ENCODE data around the gene TTC9. TPM values are rescaled to one million over a fixed set of nuclear protein-coding genes. Genes with fewer than 3 reads are reported as not detected.

The TTC9 gene
- total RNA-seq, 1 experiment from 2014 or later = 3.6 TPM

DNA sequence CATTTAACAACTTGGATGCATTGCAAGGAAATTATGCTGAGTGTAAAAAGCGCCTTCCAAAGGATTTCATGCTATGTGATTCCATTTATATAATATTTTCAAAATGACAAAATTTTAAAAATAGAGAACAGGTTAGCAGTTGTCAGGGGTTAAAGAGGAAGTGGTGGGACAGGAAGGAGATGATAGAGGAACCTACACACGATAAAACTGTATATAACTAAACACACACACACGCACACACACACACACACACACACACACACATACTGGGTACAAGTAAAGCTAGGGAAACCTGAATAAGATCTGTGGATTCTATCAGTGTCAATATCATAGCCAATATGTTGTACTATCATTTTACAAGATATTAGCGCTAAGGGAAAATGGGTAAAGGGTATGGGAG, 17.2 kb downstream of the TTC9 start:
- H3K4me2 ChIP-seq (ENCODE audit: low read length) = no peak overlapping the region
- no TSS peak for BruUV-seq (replicated peaks)
- H3K27ac ChIP-seq (ENCODE audit: low read length) = no peak overlapping the region
- no peaks in the 10 kb centered on the region for H3K27me3 ChIP-seq (ENCODE audit: low read length)
- peaks cover 8% of the 10 kb centered on the region; the same call in 1 of the 2 replicates for H3K4me1 ChIP-seq (ENCODE audit: insufficient read depth, low read length)
- intact Hi-C loops (cut with micrococcal nuclease) = no loop called here
- H4K20me1 ChIP-seq (ENCODE audit: low read length) = no peaks in the 10 kb centered on the region
- H2AFZ ChIP-seq (ENCODE audit: low read length) = no peak overlapping the region
- no peak overlapping the region for H3K4me3 ChIP-seq (ENCODE audit: low read length)
- ChIA-PET CTCF (interaction anchor here (0.6 kb wide), 2 partner anchors 18 to 150 kb away, joined by 4 to 6 read pairs; partner anchors contain the start of gene MAP3K9), POLR2A (ENCODE audit: unreplicated experiment) (no interaction called here)
- H3K36me3 ChIP-seq (ENCODE audit: low read depth, low read length) = no peaks in the 10 kb centered on the region
- no peaks in the 10 kb centered on the region for H3K79me2 ChIP-seq (ENCODE audit: low read length)
- H3F3A ChIP-seq (ENCODE audit: low read length, unreplicated experiment) = no peaks in the 10 kb centered on the region
- DNase-seq (no peak), ATAC-seq (no peak)
- no peak for TF ChIP-seq EZH2phosphoT487 (IDR thresholded peaks at IDR 0.05; ENCODE audit: borderline replicate concordance, low read length)
- no peak for TF ChIP-seq CTCF (conservative IDR thresholded peaks at IDR 0.05; ENCODE audit: low read depth, low read length)
- TF ChIP-seq EZH2 (IDR thresholded peaks at IDR 0.05; ENCODE audit: low read length, unreplicated experiment) = no peak
- no peaks in the 10 kb centered on the region for H3K9me3 ChIP-seq (ENCODE audit: low read length)
- no peaks in the 10 kb centered on the region for H3K9me2 ChIP-seq (replicated peaks; ENCODE audit: low read length)
- H3K9ac ChIP-seq (ENCODE audit: low read length) = no peak overlapping the region

DNA sequence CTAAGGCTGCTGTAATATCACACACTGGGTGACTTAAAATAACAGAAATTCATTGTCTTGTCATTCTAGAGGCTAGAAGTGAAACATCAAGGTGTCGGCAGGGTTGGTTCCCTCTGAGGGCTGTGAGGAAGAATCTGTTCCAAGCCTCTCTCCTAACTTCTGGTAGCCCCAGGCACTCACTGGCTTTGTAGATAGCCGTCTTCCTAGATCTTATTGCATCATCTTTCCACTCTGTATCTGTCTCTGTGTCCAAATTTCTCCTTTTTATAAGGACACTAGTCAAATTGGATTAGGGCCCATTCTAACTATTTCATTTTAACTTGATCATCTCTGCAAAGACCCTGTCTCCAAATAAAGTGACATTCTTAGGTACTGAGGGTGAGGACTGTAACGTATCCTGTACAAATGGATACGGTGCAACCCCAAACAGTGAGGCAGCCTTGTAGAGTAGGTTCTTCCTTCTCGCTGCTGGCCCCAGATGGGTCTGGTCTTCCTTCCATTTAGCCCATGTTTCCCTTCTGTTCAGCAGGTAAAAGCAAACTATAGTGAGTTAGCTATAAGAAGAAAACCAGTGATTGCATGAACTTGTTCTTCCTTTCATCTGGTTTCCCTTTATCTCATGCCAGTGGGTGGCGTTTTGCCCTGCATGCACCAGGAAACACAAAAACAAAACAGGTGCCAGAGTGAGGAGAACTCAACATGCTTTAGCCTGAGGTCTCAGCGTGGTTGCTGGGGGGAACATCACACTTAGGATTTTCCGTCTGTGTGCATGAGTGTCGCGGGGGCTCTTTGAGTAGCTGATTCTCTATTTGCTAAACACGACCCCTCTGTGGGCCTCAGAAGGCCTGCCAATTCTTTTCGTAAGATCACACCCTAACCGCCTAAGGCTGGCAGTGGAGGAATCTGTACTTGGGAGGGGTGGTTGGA, 19.5 kb downstream of the TTC9 start:
- intact Hi-C loops (cut with micrococcal nuclease) = loop anchor here (5.0 kb wide), 1 partner anchor 51 kb away; no protein-coding TSS in a partner anchor

More for the DNA sequence above, 19.5 kb downstream of the TTC9 start:
- H3K4me1 ChIP-seq (ENCODE audit: insufficient read depth, low read length) = peaks cover 24% of the 10 kb centered on the region
- H3K9me2 ChIP-seq (replicated peaks; ENCODE audit: low read length) = no peaks in the 10 kb centered on the region
- no peak overlapping the region for H3K4me2 ChIP-seq (ENCODE audit: low read length)
- DNase-seq (no peak), ATAC-seq (no peak)
- ChIA-PET CTCF (no interaction called here), POLR2A (ENCODE audit: unreplicated experiment) (no interaction called here)
- TF ChIP-seq EZH2phosphoT487 (IDR thresholded peaks at IDR 0.05; ENCODE audit: borderline replicate concordance, low read length) = no peak
- no peak for TF ChIP-seq EZH2 (IDR thresholded peaks at IDR 0.05; ENCODE audit: low read length, unreplicated experiment)
- no peak for TF ChIP-seq CTCF (conservative IDR thresholded peaks at IDR 0.05; ENCODE audit: low read depth, low read length)
- no peak overlapping the region for H3K27ac ChIP-seq (ENCODE audit: low read length)
- no peaks in the 10 kb centered on the region for H3F3A ChIP-seq (ENCODE audit: low read length, unreplicated experiment)
- no peaks in the 10 kb centered on the region for H3K9me3 ChIP-seq (ENCODE audit: low read length)
- H3K36me3 ChIP-seq (ENCODE audit: low read depth, low read length) = no peaks in the 10 kb centered on the region
- no peak overlapping the region for H2AFZ ChIP-seq (ENCODE audit: low read length)
- no peak overlapping the region for H3K9ac ChIP-seq (ENCODE audit: low read length)
- no peaks in the 10 kb centered on the region for H3K27me3 ChIP-seq (ENCODE audit: low read length)
- H3K79me2 ChIP-seq (ENCODE audit: low read length) = no peaks in the 10 kb centered on the region
- no peaks in the 10 kb centered on the region for H4K20me1 ChIP-seq (ENCODE audit: low read length)
- no peak overlapping the region for H3K4me3 ChIP-seq (ENCODE audit: low read length)
- BruUV-seq (replicated peaks) = no TSS peak
